Stimulated activated effector memory CD8-positive, alpha-beta T cell treated with anti-CD3 and anti-CD28 coated beads, Interleukin-12 subunit alpha, Interleukin-12 subunit beta, amount 100 ng/mL, for 72 hours (primary cell): Measurements from ENCODE around the gene EFL1.
A peak's percentile ranks its signal among the peaks of the same experiment; 100 is the strongest.

Experiments
- ATAC-seq: fragments of 150-1000 bp; cut with Tn5 transposase; 2 replicates; pipeline ENCODE4 v1.10.0; 2021
- DNase-seq, 2 donors: peaks; one replicate each; pipeline ENCODE4 v3.0.0; 2021 to 2022; ENCODE audit warnings: low spot score in 2 of 2
- H3K27ac Mint-ChIP-seq: one replicate; pipeline ENCODE4 v1.8.0; 2022; ENCODE audit warnings: mild to moderate bottlenecking, mixed read lengths
- H3K36me3 Mint-ChIP-seq: one replicate; pipeline ENCODE4 v1.8.0; 2022; ENCODE audit warnings: mild to moderate bottlenecking, mixed read lengths
- H3K4me1 Mint-ChIP-seq: one replicate; pipeline ENCODE4 v1.8.0; 2022; ENCODE audit warnings: mixed read lengths
- H3K4me3 Mint-ChIP-seq: one replicate; pipeline ENCODE4 v1.8.0; 2022; ENCODE audit warnings: mild to moderate bottlenecking, mixed read lengths
- H3K9me3 Mint-ChIP-seq: one replicate; pipeline ENCODE4 v1.8.0; 2022; ENCODE audit warnings: mixed read lengths

The EFL1 gene

DNA sequence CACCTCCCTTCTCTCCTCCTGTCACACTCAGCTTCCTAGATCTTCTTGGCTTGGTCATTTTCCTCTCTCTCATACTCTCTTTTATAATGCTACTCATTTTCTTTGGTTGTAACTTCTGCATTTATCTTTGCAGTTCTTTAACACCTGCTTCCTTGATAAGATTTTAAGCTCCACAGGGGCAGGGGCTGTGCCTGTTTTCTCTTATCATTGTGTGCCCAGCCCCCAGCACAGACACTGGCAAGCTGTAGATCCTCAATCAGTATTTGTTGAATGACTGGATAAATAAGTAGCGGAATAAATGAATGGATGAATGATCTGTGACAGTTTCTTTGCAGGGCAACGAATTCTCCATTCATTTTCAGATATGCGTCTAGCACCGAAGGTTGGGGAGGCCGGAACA lies 152.4 kb downstream of the EFL1 start:
- Mint-ChIP-seq H3K36me3 (no peaks in the 10 kb centered on the region), H3K4me3 (no peak overlapping the region), H3K4me1 (no peaks in the 10 kb centered on the region), H3K27ac (no peak overlapping the region), H3K9me3 (no peaks in the 10 kb centered on the region)
- no peak for ATAC-seq
- no peak for DNase-seq

DNA sequence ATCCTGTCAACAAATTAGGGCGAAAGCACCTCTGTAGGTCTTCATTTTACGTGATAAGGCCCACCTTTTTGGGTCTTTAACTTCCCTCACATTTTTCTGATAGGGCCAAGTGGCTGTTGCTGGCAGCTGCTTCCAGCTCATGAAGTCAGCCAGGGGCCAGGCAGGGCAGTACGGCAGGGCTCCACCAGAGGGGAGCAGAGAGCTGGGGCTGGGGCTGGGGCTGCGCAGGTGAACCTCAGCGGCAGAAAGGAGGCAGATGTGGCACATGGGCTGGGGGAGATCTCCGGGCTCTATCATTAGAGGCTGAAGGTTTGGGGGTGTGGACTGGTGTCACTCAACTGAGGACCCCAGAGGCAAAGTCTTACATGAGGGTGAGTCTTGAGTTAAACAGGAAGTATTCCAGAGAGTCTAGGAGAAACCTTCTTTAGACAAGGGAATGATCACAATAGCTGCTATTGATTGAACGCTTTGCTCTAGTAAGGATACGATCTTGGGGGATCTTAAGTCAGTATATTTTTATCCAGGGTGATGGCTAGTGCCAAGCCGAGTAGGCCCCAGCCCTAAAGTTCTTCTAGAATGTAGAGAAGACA lies 153.9 kb downstream of the EFL1 start:
- Mint-ChIP-seq H3K27ac (no peak overlapping the region), H3K9me3 (no peaks in the 10 kb centered on the region), H3K4me3 (no peak overlapping the region), H3K36me3 (no peaks in the 10 kb centered on the region), H3K4me1 (no peaks in the 10 kb centered on the region)
- DNase-seq (peak; percentile 76 to 90), ATAC-seq (peak; percentile 86)

DNA sequence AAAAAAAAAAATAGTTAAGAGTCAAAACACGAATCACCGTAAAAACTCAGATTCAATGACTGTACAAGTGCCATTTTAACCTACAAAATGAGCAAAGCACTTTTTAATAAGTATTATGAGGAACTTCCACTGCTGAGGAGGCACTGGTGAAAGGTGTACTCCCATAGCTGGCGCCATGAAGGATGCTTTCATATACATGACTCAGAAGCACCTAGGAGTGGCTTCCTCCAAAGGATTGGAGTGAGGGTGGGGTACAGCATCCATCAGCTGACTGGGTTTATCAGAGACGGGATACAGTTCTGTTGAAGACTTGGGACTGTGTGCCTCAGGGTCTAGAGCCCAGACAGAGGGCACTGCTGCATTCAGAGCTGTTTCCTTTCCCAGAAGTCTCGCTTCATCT lies 155.9 kb downstream of the EFL1 start:
- no peak for ATAC-seq
- Mint-ChIP-seq H3K9me3 (no peaks in the 10 kb centered on the region), H3K36me3 (no peaks in the 10 kb centered on the region), H3K4me1 (no peaks in the 10 kb centered on the region), H3K4me3 (no peak overlapping the region), H3K27ac (no peak overlapping the region)
- DNase-seq, result no peak

DNA sequence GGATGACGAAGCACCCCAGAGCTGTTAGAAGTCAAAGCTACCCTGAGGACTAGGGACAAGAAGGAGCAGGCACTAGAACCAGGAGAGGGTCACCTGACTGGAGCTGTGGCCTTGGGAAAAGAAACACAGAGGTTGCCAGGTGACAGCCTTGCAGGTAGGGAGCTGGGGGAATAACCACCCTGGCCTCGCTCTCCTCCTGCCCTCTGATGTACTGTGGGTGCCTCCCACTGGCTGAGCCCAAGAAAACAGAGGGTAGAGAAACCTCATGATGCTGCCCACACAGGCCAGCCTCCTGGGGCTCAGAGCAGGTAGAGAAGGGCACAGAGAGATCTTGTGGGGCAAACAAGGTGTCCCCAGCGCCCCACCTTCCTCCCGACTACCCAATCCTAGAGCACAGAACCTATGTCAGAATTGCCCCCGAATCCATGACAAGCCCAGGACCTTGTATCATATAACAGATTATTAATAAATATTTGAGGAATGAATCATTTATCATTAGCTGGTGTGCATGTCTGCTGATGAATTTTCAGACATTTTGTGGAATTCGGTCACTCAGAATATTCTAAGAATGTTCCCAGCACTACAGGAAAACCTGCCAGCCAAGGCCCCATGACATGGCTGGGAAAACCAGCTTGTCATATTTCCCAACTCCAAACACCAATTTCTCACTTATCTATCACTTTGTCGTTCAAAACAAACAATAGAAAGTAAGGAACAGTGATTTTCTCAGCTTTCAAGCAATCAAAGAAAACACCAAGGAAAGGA lies 156.9 kb downstream of the EFL1 start:
- H3K4me1 Mint-ChIP-seq, result no peaks in the 10 kb centered on the region
- no peak overlapping the region for H3K4me3 Mint-ChIP-seq
- H3K36me3 Mint-ChIP-seq, result no peaks in the 10 kb centered on the region
- H3K27ac Mint-ChIP-seq, result no peak overlapping the region
- DNase-seq (no peak), ATAC-seq (no peak)
- H3K9me3 Mint-ChIP-seq, result no peaks in the 10 kb centered on the region

DNA sequence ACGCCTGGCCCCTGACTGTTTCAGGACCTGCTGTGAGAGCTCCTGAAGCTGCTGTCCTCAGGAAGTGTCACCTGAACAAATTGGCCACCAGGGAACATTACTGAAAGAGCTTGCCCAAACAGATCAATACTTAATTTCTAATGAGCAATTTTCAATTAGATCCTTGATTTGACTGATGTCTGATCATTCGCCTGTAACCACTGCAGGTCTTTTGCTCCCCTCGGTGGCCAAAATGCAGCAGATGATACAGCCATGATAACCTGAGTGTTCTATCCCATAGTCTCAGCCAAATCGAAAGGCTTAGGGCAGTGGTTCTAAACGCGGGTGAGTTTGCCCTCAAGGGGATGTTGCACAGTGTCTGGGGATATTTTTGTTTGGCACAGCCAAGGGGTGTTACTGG lies 159.1 kb downstream of the EFL1 start:
- H3K4me1 Mint-ChIP-seq, result no peaks in the 10 kb centered on the region
- no peaks in the 10 kb centered on the region for H3K36me3 Mint-ChIP-seq
- DNase-seq (no peak), ATAC-seq (no peak)
- no peaks in the 10 kb centered on the region for H3K9me3 Mint-ChIP-seq
- no peak overlapping the region for H3K27ac Mint-ChIP-seq
- no peak overlapping the region for H3K4me3 Mint-ChIP-seq

DNA sequence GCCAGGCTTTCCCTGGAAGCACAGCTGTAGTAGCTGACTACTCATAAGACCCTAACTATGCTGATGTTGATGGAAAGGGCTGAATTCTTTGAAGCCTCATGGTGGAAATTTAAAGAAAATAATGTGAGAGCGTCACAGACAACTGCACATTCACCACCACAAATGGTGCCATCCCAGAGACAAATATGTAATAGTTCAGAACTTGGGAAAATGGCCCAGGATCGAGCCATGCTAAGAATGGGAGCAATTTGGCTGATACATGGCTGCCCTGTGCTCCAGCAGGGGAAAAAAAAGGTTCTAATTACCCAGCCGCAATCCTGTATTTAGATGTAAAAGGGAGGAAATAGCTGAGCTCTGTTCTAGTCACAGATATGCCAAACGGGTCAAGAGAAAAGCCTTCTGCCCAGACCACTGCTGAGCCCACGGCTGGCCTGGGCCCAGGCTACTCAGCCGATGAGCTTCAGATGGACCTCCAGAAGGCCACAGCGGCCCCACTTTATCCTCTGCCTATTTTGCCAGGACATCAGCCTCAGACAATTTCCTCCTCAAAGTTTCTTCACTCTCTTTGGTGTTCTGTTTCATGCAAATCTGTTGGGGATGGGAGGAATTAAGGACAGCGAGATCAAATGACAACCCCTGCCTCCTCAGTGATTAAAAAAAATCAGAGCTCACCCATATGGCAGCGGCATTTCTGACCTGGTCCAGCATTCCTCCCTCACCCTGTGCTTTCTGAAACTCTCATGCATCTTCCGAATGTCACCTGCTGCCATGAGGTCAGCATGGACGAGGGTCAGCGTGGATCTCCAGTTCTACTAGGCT lies 162.2 kb downstream of the EFL1 start:
- ATAC-seq (no peak), DNase-seq (no peak)
- no peak overlapping the region for H3K27ac Mint-ChIP-seq
- H3K4me3 Mint-ChIP-seq, result no peak overlapping the region
- no peaks in the 10 kb centered on the region for H3K4me1 Mint-ChIP-seq
- no peaks in the 10 kb centered on the region for H3K36me3 Mint-ChIP-seq
- H3K9me3 Mint-ChIP-seq, result no peaks in the 10 kb centered on the region

DNA sequence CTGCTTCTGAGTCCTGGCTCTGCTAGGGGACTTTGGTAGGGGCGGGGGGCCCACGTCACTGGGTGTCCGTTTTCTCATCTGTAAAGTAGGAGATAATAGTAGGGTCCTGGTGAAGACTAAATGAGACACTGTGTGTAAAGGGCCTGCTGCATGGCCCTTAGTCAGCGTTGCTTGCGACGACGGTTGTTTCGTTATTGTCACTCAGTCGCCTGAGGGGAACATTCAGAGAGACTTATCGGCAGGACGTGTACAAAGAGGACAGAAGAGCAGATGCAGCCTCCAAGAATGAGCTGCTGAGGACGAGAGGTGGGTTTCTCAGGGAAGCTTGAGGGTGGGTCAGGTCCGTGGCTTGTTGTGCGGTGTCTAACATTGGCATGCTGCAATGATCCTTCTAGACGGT lies 163.9 kb downstream of the EFL1 start:
- Mint-ChIP-seq H3K27ac (no peak overlapping the region), H3K9me3 (no peaks in the 10 kb centered on the region), H3K36me3 (no peaks in the 10 kb centered on the region), H3K4me1 (no peaks in the 10 kb centered on the region), H3K4me3 (no peak overlapping the region)
- ATAC-seq, result no peak
- no peak for DNase-seq

DNA sequence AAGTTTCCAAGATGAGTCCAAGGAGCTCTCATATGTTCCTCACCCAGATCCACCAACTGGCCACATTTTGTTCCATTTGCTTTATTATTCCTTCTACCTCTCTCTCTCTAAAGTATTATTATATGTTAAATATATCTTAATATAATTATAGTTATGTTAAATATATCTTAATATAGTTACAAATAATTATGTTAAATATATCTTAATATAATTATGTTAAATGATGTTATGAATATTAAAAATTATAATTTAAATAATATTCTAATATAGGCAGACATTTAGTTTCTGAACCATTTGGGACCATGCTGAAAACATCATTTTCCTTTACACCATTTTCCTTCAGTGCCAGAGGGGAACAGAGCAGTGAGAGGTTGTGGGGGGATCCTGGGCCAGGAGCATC lies 166.7 kb downstream of the EFL1 start:
- Mint-ChIP-seq H3K4me1 (no peaks in the 10 kb centered on the region), H3K27ac (no peak overlapping the region), H3K36me3 (no peaks in the 10 kb centered on the region), H3K9me3 (no peaks in the 10 kb centered on the region), H3K4me3 (no peak overlapping the region)
- ATAC-seq (no peak), DNase-seq (no peak)

DNA sequence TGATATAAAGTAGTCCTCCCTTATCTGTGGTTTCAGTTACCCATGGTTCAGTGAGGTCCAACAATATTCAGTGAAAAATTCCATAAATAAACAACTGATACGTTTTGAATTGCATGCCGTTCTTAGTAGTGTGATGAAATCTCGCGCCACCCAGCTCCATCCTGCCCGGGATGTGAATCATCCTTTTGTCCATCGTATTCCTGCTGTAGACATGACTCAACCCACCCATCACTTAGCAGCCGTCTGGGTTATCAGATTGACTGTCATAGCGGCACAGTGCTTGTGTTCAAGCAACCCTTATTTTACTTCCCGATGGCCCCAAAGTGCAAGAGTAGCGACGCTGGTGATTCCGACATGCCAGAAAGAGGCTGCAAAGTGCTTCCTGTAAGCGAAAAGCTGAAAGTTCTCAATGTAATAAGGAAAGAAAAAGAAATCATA lies 168.7 kb downstream of the EFL1 start:
- DNase-seq (no peak), ATAC-seq (no peak)
- H3K27ac Mint-ChIP-seq, result no peak overlapping the region
- no peaks in the 10 kb centered on the region for H3K4me1 Mint-ChIP-seq
- no peaks in the 10 kb centered on the region for H3K36me3 Mint-ChIP-seq
- H3K9me3 Mint-ChIP-seq, result no peaks in the 10 kb centered on the region
- no peak overlapping the region for H3K4me3 Mint-ChIP-seq

DNA sequence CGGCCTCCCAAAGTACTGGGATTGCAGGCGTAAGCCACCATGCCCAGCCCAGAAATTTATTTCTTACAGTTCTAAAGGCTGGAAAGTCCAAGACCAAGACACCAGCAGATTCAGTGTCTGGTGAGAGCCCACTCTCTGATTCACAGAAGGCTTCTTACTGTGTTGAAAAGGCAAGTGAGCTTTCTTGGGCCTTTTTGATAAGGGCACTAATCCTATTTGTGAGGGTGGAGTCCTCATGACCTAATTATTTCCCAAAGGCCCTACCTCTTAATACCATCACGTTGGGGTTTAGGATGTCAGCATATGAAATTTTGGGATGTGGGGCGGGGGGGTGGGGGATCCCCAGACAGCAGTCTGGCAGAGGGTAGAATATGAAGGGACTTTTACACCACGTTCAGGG lies 169.2 kb downstream of the EFL1 start:
- no peak for ATAC-seq
- Mint-ChIP-seq H3K4me1 (no peaks in the 10 kb centered on the region), H3K9me3 (no peaks in the 10 kb centered on the region), H3K36me3 (no peaks in the 10 kb centered on the region), H3K4me3 (no peak overlapping the region), H3K27ac (no peak overlapping the region)
- DNase-seq, result no peak

DNA sequence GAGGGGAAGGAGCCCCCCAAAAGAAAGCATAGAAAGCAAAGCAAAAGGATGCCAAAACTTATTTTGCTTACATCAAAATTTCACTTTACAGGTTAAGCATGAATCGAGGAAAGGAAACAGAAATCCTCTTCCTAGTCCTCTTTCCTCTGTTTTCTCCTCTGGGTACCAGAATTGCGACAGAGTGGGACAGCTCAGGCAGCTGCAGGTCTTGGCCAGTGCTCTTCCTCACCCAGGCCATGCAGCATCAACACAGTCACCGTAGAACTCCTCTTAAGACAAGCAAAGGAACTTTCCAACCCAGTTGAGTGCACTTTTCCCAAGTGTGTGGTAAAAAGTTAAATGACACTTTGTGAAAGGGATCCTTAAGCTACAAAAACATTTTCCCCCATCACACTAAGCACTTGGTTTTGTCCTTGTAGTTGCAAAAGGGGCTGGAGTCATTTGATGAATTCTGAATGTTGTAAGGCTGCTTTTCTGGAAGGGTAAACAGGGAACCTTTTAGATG lies 170.8 kb downstream of the EFL1 start:
- Mint-ChIP-seq H3K4me1 (no peaks in the 10 kb centered on the region), H3K9me3 (no peaks in the 10 kb centered on the region), H3K4me3 (no peak overlapping the region), H3K27ac (no peak overlapping the region), H3K36me3 (no peaks in the 10 kb centered on the region)
- ATAC-seq (no peak), DNase-seq (no peak)

DNA sequence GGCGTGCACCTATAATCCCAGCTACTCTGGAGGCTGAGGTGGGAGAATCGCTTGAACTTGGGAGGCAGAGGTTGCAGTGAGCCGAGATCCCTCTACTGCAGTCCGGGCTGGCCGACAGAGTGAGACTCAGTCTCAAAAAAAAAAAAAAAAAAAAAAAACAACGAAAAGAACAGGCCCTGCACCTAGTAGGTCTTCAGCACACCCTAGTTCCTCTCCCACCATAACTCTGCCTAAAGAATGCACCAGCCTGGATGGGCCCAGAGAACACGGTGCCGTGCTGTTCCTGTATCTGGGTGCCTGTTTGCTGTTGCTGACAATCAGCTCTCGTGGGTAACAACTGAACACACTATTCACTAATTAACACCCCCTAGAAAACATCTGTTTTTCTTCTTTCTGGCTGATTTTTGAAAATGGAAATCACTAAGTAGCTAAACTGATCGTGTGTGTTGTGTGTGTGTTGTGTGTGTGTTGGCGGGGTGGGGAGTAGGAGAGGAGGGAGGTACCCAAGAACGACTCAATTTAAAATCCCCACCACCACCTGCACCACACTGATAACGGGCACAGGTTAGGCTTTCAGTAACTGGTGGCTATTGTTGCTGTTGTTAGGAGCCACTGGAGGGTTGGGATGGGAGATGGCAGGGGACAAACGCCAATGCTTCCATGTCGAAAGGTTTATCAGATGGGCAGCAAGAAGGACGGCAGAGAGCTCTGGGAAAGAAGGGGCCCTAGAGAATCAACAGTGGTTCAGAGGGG lies 176.1 kb downstream of the EFL1 start:
- H3K4me3 Mint-ChIP-seq, result no peak overlapping the region
- ATAC-seq (no peak), DNase-seq (no peak)
- H3K4me1 Mint-ChIP-seq, result no peaks in the 10 kb centered on the region
- H3K9me3 Mint-ChIP-seq, result no peaks in the 10 kb centered on the region
- no peaks in the 10 kb centered on the region for H3K36me3 Mint-ChIP-seq
- no peak overlapping the region for H3K27ac Mint-ChIP-seq

DNA sequence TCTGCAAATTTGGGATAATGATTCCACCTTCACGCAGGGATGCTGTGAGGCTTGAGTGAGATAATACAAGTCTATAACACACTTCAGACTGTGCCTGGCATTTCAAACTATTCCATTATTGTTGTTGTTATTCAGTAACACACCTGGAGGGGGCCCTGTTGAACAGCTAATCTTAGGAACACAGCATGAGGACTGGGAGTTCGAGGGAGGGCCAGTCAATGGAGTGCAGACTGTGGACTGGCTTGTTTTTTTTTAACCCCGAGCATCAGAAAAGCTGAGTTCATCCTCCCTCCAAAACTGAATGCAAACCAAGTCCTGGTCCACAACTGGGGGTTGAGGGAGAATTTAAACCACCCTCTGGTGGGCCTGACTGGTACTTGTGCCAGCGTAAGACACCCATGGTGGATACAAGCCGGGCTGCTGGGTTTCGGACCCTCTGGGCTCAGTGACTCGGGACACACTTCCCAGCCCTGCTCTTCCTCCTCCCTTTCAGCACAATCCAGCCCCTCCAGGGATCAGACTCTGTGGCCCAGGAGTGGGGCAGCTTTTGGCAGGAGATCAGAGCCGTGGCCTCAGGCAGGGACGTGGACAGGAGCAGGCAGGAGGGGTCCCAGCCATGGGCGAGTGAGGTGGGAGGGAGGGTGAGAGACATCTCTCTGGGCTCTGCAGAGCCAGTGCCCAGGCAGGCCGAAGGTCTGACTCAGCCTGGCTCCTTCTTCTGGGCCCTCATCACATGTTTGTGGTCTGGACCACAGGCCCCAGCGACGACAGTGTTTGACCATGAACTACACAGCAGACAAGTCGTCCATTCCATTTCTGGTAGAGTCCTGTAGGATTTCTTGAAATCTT lies 180.4 kb downstream of the EFL1 start:
- no peak for DNase-seq
- no peaks in the 10 kb centered on the region for H3K4me1 Mint-ChIP-seq

DNA sequence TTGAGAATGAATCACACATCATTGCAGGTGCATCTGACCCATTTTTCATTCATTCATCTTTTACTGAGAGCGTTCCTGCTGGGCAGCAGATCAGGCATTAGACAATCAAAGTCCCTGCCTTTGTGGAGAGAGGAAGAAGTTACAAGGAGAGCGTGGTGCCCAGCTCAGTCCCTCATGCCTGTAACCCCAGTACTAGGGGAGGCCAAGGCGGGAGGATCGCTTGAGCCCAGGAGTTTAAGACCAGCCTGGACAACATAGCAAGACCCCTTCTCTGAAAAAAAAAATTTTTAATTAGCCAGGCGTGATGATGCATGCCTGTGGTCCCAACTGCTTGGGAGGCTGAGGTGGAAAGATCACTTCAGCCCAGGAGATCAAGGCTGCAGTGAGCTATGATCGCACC lies 181.8 kb downstream of the EFL1 start:
- H3K4me3 Mint-ChIP-seq, result no peak overlapping the region
- ATAC-seq (no peak), DNase-seq (no peak)
- H3K27ac Mint-ChIP-seq, result no peak overlapping the region
- H3K9me3 Mint-ChIP-seq, result no peaks in the 10 kb centered on the region
- H3K4me1 Mint-ChIP-seq, result no peaks in the 10 kb centered on the region
- no peaks in the 10 kb centered on the region for H3K36me3 Mint-ChIP-seq

More for the DNA sequence above, 180.4 kb downstream of the EFL1 start:
- ATAC-seq, result no peak
- Mint-ChIP-seq H3K36me3 (no peaks in the 10 kb centered on the region), H3K9me3 (no peaks in the 10 kb centered on the region), H3K4me3 (no peak overlapping the region), H3K27ac (no peak overlapping the region)
